NCI-H748 treated with DMSO at 0.1 percent for 48 hours (cell line): ENCODE results near the gene SRSF3.

ENCODE experiments used
- DNase-seq: peaks from one replicate; lab custom pipeline; 2025; lab: John Stamatoyannopoulos, UW

Gene SRSF3

GRCh38 chr6:36623547-36624459 is 29.6 kb downstream of the SRSF3 start:
- peak; percentile 82 for DNase-seq

- DNase-seq: no peak
Observed at GRCh38 chr6:36624461-36625157, 30.4 kb downstream of the SRSF3 start.

- DNase-seq: no peak
Observed at GRCh38 chr6:36625158-36625919, 31.2 kb downstream of the SRSF3 start.

- no peak for DNase-seq
Observed at GRCh38 chr6:36626636-36627035, 32.5 kb downstream of the SRSF3 start.

- DNase-seq: no peak
Observed at GRCh38 chr6:36627141-36627540, 33.0 kb downstream of the SRSF3 start.

- DNase-seq: no peak
Observed at GRCh38 chr6:36627801-36628246, 33.7 kb downstream of the SRSF3 start.

- DNase-seq: no peak
Observed at GRCh38 chr6:36629784-36630183, 35.6 kb downstream of the SRSF3 start.

- DNase-seq: no peak
Observed at GRCh38 chr6:36631326-36632011, 37.3 kb downstream of the SRSF3 start.

GRCh38 chr6:36633370-36633769 is 39.2 kb downstream of the SRSF3 start:
- no peak for DNase-seq

- no peak for DNase-seq
Observed at GRCh38 chr6:36633915-36634314, 39.8 kb downstream of the SRSF3 start.

- no peak for DNase-seq
Observed at GRCh38 chr6:36634317-36635108, 40.4 kb downstream of the SRSF3 start.

- DNase-seq: no peak
Observed at GRCh38 chr6:36636283-36636682, 42.1 kb downstream of the SRSF3 start.

GRCh38 chr6:36636687-36637418 is 42.7 kb downstream of the SRSF3 start:
- DNase-seq: no peak

- no peak for DNase-seq
Observed at GRCh38 chr6:36638579-36638978, 44.4 kb downstream of the SRSF3 start.

- DNase-seq: no peak
Observed at GRCh38 chr6:36639171-36639808, 45.1 kb downstream of the SRSF3 start.

- no peak for DNase-seq
Observed at GRCh38 chr6:36641543-36641942, 47.4 kb downstream of the SRSF3 start.

GRCh38 chr6:36642913-36643817 is 49.0 kb downstream of the SRSF3 start:
- DNase-seq: no peak

- no peak for DNase-seq
Observed at GRCh38 chr6:36643977-36644376, 49.8 kb downstream of the SRSF3 start.

- no peak for DNase-seq
Observed at GRCh38 chr6:36649086-36649485, 54.9 kb downstream of the SRSF3 start.
